Colonic mucosa (tissue), 4 donors: Measurements from ENCODE around the gene FARP1. TPM values are rescaled to one million over a fixed set of nuclear protein-coding genes. Genes with fewer than 3 reads are reported as not detected.

Experiments
- DNase-seq: peaks from one replicate; pipeline ENCODE4 v3.0.0-alpha.2; 2020
- H3K27ac ChIP-seq: fragments of 200-600 bp; one replicate; pipeline ENCODE4 v1.8.0; 2021
- H3K27me3 ChIP-seq: fragments of 200-600 bp; one replicate; pipeline ENCODE4 v1.8.0; 2021
- H3K36me3 ChIP-seq: fragments of 200-600 bp; one replicate; pipeline ENCODE4 v1.8.0; 2021
- H3K4me1 ChIP-seq: fragments of 200-600 bp; one replicate; pipeline ENCODE4 v1.8.0; 2021; ENCODE audit warnings: mild to moderate bottlenecking
- H3K4me3 ChIP-seq: fragments of 200-600 bp; one replicate; pipeline ENCODE4 v1.8.0; 2021
- H3K9ac ChIP-seq, 2 donors: one replicate each; pipeline ENCODE4 v1.7.0; 2013; ENCODE audit warnings: control low read depth in 2 of 2, low read depth in 2 of 2, low read length in 2 of 2
- H3K9me3 ChIP-seq: fragments of 200-600 bp; one replicate; pipeline ENCODE4 v1.8.0; 2021
- intact Hi-C: fragments of 100-400 bp; cut with DNase I; formaldehyde crosslinking; loops from one replicate; pipeline ENCODE4 v1.14.1; 2022
- total RNA-seq, 2 donors: library from RNA; stranded (reverse); fragmentation: NEBNext Ultra II Directional in 1 of 2; extraction: Animal tissue kit (Norgen Biotek cat#: 25700) in 1 of 2; gene quantifications; one replicate each; pipeline ENCODE4 v1.2.1, GENCODE V29; 2021
- TF ChIP-seq, protein P1 (sequence below): fragments of 200-600 bp; IDR thresholded peaks from one replicate; pipeline ENCODE4 v1.8.0; 2022; ENCODE audit warnings: antibody characterized with exemption, mild to moderate bottlenecking
- donor health status: healthy.
- donor health status: DM: no; HTN: no; CAD: no.
- donor health status: DM: no; HTN: no; CAD: no.

Gene FARP1
- total RNA-seq, 2 donors from 2014 or later, result 39.1 to 53.5 TPM

GRCh38 chr13:98297745-98298144, 154.9 kb downstream of the FARP1 start:
- no peak for DNase-seq
- Histone ChIP-seq H3K4me3 (no peak overlapping the region), H3K9ac (no peak overlapping the region), H3K9me3 (no peaks in the 10 kb centered on the region), H3K27me3 (no peaks in the 10 kb centered on the region), H3K36me3 (no peaks in the 10 kb centered on the region), H3K27ac (no peak overlapping the region), H3K4me1 (no peaks in the 10 kb centered on the region)
- intact Hi-C loops, result no loop called here
- TF ChIP-seq, protein P1, sequence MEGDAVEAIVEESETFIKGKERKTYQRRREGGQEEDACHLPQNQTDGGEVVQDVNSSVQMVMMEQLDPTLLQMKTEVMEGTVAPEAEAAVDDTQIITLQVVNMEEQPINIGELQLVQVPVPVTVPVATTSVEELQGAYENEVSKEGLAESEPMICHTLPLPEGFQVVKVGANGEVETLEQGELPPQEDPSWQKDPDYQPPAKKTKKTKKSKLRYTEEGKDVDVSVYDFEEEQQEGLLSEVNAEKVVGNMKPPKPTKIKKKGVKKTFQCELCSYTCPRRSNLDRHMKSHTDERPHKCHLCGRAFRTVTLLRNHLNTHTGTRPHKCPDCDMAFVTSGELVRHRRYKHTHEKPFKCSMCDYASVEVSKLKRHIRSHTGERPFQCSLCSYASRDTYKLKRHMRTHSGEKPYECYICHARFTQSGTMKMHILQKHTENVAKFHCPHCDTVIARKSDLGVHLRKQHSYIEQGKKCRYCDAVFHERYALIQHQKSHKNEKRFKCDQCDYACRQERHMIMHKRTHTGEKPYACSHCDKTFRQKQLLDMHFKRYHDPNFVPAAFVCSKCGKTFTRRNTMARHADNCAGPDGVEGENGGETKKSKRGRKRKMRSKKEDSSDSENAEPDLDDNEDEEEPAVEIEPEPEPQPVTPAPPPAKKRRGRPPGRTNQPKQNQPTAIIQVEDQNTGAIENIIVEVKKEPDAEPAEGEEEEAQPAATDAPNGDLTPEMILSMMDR, result no peak

- no peaks in the 10 kb centered on the region for H3K27me3 ChIP-seq
- no peaks in the 10 kb centered on the region for H3K9me3 ChIP-seq
- H3K36me3 ChIP-seq, result no peaks in the 10 kb centered on the region
- no peaks in the 10 kb centered on the region for H3K4me1 ChIP-seq
- H3K27ac ChIP-seq, result no peak overlapping the region
- DNase-seq, result no peak
- no peak overlapping the region for H3K4me3 ChIP-seq
- TF ChIP-seq, protein P1, result no peak
- intact Hi-C loops, result no loop called here
- H3K9ac ChIP-seq, result no peak overlapping the region
These were observed 155.7 kb downstream of the FARP1 start for GRCh38 chr13:98298599-98298998.

DNA sequence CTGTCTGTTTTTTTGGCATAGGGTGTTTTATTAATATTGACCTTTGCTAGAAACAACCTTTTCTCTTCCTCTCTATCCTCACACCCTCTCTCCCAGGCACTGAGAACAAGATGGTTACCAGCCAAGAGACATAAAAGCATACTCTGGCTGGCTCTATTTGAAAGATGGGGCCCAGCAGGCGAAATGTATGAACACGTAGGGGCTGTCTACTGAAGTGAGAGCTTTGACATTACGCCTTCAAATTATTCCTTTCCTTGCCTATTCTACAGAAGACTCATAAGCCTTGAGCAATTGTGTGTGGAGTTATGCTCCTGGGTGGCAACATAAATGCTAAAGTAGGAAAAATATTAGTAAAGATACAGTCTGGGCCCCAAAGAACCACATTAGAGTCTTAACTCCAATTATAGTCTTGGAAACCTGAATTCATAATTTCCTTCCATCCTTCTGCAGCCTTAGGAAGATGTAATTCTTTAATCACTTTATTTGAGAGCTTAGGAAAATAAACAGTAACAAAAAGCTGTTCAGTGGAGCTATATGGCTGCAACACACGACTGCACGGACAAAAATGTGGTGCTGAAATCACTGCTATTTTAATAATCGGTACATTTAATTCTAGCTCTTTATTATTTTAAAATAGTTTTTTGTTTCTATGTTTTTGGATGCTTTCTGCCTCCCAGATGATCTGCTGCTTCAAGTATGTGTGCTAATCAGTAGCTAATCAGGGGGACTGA, 156.5 kb downstream of the FARP1 start:
- TF ChIP-seq, protein P1, result no peak
- H3K4me1 ChIP-seq, result no peaks in the 10 kb centered on the region
- H3K9me3 ChIP-seq, result no peaks in the 10 kb centered on the region

DNA sequence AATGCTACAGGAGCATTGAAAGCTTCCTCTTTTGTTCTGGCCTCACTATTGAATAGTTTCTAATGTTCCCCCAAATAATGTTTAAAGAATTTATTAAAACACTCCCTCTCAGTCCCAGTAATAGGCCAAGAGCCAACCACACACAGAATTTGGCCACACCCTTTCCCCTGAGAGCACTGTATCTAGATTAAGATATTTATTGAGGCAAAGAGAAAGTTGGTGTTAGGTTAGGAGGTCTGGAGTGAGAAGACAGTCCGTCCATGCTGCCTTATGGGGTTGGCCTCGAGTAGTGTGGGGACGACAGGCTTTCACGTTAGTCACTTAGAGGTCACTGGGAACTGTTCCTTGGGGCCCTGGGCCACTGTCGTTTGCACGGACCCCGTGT, 157.1 kb downstream of the FARP1 start:
- intact Hi-C loops, result no loop called here
- Histone ChIP-seq H3K36me3 (no peaks in the 10 kb centered on the region), H3K9ac (no peak overlapping the region), H3K27ac (no peak overlapping the region), H3K27me3 (no peaks in the 10 kb centered on the region), H3K4me3 (no peak overlapping the region), H3K4me1 (no peaks in the 10 kb centered on the region), H3K9me3 (no peaks in the 10 kb centered on the region)
- TF ChIP-seq, protein P1, result no peak
- no peak for DNase-seq

More for the DNA sequence above, 156.5 kb downstream of the FARP1 start:
- no peak overlapping the region for H3K4me3 ChIP-seq
- H3K27me3 ChIP-seq, result no peaks in the 10 kb centered on the region
- no peak for DNase-seq
- no peak overlapping the region for H3K27ac ChIP-seq
- no peaks in the 10 kb centered on the region for H3K36me3 ChIP-seq
- no peak overlapping the region for H3K9ac ChIP-seq
- intact Hi-C loops, result no loop called here

GRCh38 chr13:98300956-98301641, 158.2 kb downstream of the FARP1 start:
- TF ChIP-seq, protein P1, result no peak
- no peak for DNase-seq
- no peaks in the 10 kb centered on the region for H3K36me3 ChIP-seq
- no peaks in the 10 kb centered on the region for H3K27me3 ChIP-seq
- H3K4me3 ChIP-seq, result no peak overlapping the region
- intact Hi-C loops, result no loop called here
- peak overlapping the region in 1 of 2 donors; percentile 4 for H3K9ac ChIP-seq
- no peaks in the 10 kb centered on the region for H3K9me3 ChIP-seq
- H3K27ac ChIP-seq, result peak overlapping the region; percentile 11
- H3K4me1 ChIP-seq, result no peaks in the 10 kb centered on the region
